Spleen (tissue), 7 donors: ENCODE data around the gene TMTC2.

Experiments
- CTCF ChIP-seq, 11 experiments: fragments of 200-600 bp in 7 of 11; fragments of 450-650 bp in 4 of 11; sonication (generic) in 4 of 11; IDR thresholded peaks in 8 of 11; conservative IDR thresholded peaks in 3 of 11; 1 replicate in 7 of 11; 2 replicates in 4 of 11; pipeline versions ENCODE4 v1.4.0 to v1.8.0; 2016 to 2021; ENCODE audit warnings: antibody characterized with exemption in 11 of 11, inconsistent platforms in 4 of 11, mild to moderate bottlenecking in 1 of 11
- POLR2AphosphoS5 ChIP-seq, 3 donors: sonication (generic); formaldehyde crosslinking; IDR thresholded peaks; one replicate each; pipeline ENCODE4 v1.5.1; 2017; ENCODE audit warnings: antibody characterized with exemption in 3 of 3
- donor health status: DM: no; HTN: no; CAD: no; lungs with moderate emphysema.
- donor health status: DM: no; HTN: no; CAD: no.
- donor health status: DM: no; HTN: no; CAD: no.

GRCh38 chr12:82818271-82819035, 131.7 kb downstream of the TMTC2 start:
- TF ChIP-seq POLR2AphosphoS5 (IDR thresholded peaks at IDR 0.05) (no peak), CTCF (IDR thresholded peaks at IDR 0.05 in 8 of 11, conservative IDR thresholded peaks at IDR 0.05 in 3 of 11) (no peak)
